HG03175 (cell line): ENCODE data around the gene WNT9B.

ENCODE experiments used
- ATAC-seq: cut with Tn5 transposase; IDR thresholded peaks from one replicate; pipeline ENCODE4 v1.9.1; 2021; ENCODE audit warnings: mild to moderate bottlenecking, moderate library complexity; ENCODE audit not compliant: unreplicated experiment

The WNT9B gene

DNA sequence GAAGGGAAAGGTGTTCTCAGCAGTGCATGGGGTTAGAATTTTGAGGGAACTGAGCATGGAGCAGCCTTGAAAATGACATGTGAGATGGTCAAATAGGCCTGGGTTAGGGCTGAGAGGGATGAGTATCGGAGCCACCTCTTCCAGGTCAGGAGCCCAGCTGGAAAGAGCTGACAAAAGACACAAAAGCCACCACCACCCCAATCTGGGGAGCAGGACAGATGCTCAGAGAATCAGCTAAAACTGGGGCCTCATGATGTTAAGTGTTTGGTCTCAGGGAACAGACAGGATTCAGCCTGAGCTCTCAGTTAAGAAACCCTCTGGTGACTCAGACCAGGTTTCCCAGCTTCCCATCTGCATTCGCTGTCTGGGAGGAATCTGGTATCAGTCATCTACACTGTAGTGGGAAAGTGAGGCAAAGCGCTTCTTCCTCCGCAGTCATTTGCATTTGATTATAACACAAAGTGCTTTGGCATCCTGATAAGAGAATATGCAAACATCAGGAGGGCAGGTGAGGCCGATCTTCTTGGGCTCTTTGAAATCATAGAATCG lies 2.6 kb downstream of the WNT9B start:
- ATAC-seq = no peak

DNA sequence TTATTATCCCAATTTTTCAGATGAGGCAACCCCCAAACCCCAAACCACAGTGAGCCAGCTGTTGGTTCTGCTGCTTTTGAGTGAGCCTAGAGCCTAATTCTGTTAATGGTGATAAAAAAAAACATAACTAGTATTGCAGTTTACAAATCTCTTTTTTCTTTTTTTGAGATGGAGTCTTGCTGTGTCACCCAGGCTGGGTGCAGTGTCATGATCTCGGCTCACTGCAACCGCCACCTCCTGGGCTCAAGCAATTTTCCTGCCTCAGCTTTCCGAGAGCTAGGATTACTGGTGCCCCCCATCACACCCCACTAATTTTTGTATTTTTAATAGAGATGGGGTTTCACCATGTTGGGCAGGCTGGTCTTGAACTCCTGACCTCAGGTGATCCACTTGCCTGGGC lies 3.1 kb downstream of the WNT9B start:
- no peak for ATAC-seq

DNA sequence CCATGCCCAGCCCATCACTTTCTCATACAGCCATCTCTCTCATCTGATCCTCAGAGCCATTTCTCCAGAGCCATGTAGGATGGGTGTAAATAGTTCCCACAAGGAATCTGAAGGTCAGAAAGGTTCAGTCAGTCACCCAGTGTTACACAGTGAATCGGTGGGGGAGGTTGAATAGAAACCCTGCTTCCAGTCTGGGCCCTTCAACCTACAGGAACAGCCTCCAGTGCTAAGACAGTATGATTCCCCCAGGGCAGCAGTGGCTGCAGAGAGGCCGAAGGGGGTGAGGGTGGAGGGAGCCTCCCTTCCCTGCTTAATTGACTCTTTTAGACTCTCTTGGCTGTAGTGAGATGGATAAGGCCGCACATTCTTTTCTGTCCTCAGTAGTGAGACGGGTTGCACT lies 3.6 kb downstream of the WNT9B start:
- no peak for ATAC-seq

DNA sequence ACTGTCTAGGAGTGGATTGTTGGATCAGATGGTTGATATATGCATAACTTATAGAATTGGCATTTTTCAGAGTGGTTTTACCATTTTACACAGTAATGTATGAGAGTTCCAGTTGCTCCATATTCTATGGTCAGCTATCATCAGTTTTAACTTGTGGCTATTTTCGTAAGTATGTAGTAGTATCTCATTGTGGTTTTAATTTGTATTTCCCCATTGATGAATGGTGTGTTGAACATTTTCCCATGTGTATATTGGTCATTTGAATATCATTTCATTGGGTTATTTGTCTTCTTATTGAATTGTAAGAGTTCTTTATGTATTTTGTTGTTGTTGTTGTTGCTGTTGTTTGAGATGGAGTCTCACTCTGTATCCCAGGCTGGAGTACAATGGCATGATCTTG lies 6.2 kb downstream of the WNT9B start:
- no peak for ATAC-seq

DNA sequence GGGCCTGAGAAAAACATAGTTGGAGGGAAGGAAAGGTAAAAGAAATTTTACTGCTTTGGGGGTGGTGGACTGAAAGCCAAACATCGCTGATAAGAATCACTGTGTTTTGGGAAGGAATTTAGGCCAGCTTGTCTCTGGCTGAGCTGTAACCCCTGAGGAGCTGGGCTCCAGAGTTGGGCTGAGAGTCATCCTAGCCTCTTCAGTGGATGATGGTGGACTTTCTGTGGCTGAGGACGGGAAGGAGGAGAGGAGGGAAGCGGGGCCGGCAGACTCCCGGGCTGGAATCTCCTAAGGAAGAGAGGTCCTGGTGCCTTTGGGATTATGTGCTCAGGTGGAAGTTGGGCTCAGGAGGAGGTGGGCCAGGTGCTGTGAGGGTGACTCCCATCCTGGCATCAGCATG lies 8.6 kb downstream of the WNT9B start:
- ATAC-seq = no peak

DNA sequence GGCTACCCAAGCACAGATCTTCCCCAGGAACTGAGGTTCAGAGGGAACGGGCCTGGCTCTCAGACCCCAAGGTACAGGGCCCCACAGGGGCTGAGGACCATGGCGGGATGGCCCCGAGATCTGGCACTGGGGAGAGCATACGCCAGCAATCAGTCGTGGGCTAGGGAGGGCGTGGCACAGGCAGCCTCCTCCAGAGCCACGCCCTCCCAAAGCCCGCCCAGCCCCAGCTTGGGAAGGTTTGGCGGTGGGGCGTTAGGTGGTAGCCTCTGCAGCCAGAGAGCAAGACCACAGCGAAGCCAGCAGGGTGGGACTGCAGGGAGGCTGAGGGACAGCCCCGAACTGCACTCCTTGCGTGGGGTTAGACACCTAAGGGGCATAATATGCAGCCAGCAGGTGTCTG lies 11.6 kb downstream of the WNT9B start:
- no peak for ATAC-seq

DNA sequence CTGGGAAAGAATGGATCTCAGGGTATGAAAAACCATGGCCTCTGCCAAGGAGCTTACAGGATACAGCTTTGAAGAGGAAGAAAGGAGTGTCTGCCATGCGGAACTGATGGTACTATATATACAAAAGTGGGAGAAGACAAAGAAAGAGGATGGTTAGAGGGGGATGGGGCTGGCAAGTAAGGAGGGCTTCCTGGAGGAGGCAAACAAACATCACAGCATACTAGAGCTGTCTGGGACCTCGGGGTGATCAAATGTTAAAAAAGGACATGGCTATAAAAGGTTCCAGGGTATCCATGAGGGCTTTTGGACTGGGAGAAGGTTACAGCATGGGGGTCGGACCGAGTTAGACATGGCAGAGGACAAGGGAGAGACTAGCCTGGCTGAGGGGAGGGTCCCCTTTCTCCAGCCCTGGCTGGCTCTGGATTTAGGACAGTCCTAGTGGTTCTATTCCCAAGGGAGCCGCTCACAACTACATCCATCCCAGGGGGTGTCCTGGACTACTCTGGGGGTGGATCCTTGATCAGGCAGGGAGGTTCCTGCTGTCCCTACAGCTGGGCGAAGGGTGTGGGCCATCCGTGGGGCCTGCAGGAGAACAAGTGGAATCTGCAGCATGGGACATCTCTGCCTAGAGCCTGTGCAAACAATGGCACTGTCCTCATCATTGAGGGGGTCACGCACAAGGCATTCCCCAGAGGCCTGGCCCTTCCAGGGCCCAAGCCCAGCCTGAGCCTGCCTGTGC lies 12.2 kb downstream of the WNT9B start:
- ATAC-seq = no peak

DNA sequence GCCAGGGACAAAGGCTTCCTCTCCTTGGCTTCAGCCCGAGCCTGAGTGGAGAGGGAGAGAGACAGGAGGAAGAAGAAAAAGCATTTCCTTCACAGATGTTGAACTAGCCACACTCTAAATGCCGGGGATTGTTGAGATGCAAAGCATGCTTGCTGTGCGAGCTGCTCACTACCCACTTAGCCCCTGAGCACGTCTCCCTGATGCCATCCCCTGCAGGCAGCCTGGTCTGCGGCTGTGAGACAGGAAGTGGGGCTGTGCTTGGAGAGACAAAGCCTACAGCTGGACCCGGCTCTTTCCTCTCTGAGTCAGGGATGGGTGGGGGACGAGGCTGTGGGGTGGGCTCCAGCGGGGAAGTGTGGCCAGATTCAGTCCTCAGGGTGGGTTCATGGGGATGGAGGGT lies 13.7 kb downstream of the WNT9B start:
- ATAC-seq = no peak

DNA sequence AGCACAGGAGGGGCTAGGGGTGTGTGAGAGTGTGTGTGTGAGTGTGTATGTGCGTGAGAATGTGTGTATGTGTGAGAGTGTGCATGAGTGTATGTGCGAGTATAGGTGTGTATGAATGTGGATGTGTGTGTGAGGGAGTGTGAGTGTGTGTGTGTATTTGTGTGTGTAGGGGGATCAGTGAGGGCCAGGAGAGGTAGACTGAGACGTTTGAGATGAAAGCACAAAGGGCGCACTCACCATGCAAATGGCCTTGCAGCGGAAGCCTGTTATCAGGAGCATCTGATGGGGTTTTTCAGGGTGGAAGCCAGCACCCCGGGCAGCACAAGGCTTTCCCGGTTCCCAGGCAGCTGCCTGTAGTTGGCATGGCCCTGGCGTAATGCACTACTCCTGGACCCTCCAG lies 14.9 kb downstream of the WNT9B start:
- ATAC-seq = no peak

DNA sequence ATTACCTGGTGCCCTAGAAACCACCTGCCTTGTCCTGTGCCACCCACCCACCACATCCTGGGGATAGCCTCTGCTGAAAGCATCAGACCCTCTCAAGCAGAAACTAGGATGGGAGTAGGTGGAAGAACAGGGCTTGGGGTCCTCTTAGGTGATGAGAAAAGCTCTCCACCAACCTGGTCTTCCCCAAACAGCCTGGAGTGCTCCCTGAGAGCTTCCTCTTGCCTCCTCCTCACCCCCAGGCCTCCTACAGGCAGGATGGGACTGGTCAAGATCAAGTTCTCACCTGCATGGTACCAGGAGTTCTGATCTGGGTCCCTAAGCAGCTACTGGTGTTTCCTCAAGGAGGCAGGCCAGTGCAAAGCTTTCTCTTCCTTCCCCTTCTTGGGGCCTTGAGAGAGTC lies 15.4 kb downstream of the WNT9B start:
- ATAC-seq = no peak

DNA sequence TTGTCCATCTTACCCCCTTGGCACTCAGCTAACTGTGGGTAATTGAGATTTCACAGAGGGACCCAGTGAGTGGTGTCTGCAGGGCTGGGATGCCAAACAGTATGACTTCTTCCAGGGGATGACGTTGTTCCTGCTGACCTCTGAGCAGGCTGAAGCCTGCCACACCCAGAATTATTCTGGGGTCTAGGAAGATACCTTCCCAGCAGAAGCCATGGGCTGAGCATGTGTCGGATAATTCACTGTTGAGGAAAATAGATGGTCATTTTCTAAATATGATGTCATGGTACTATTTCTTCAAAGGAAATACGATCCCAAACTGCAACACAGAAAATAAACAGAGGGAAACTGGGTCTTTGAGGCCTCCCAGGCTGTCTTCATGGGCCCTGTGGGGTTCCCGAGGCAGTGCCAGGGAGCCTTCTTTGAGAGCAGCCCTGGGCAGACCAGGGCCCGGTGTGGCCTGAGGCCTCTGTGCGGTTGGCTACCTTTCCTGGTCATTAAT lies 17.4 kb downstream of the WNT9B start:
- no peak for ATAC-seq

DNA sequence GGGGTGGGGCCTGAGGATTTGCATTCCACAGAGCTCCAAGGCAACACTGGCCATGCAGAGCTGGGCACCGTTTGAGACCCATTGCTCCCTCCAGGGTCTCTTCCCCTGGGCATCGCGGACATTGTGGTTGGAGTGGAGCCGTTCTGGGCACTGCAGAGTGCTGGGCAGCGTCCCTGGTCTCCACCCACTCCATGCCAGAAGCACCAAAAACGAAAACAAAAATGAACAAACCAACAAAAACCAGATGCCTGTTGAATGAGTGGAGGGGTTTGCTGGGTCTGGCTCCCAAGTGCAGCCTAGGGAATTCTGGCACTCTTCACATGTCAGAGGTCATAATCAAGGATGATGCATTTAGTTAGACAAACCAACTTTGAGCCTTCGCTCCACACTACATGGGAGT lies 17.9 kb downstream of the WNT9B start:
- no peak for ATAC-seq

DNA sequence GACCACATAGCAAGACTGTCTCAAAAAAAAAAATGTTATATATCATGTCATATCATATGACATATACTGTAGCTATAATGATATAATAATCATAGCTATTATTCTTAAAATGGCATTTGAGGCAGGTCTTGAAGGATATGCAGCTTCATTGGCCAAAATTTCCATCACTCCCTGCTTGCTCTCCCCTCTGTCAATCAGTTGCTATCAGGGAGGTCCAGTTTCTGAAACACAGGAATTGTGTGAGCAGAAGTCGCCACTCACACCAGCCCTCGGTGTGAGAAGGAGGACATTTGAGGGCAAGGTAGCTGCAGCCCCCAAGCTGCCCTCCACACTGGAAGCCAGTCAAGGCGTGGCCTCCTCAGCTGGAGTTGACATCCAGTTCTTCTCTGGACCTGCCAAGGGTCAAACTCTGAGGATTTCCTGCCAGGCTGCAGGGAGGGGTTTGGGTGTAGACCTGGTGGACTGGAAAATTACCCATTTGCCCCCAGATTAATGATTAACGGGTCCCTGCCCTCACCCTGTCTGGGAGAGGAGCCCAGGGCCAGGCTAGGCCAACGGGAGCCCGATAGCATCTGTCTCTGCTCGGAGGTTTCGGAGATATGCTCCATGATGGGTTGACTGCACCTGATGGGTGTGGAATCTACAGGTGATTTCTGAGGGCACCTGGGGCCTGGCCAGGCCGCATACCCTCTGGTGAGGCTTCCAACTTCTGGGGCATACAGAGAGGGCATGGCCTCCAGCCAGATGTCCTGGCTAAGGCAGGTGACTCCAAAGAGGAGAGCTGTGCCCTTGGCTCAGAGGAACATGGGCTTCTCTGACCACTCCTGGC lies 18.8 kb downstream of the WNT9B start:
- no peak for ATAC-seq

DNA sequence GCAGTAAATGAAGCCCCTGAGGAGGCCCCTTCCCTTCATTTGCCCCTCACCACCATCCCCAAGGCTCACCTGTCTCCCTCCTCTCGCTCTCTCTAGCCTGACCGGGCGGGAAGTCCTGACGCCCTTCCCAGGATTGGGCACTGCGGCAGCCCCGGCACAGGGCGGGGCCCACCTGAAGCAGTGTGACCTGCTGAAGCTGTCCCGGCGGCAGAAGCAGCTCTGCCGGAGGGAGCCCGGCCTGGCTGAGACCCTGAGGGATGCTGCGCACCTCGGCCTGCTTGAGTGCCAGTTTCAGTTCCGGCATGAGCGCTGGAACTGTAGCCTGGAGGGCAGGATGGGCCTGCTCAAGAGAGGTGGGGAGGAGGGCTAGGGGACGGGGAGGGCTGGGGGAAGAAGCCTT lies 21.0 kb downstream of the WNT9B start:
- ATAC-seq = no peak

DNA sequence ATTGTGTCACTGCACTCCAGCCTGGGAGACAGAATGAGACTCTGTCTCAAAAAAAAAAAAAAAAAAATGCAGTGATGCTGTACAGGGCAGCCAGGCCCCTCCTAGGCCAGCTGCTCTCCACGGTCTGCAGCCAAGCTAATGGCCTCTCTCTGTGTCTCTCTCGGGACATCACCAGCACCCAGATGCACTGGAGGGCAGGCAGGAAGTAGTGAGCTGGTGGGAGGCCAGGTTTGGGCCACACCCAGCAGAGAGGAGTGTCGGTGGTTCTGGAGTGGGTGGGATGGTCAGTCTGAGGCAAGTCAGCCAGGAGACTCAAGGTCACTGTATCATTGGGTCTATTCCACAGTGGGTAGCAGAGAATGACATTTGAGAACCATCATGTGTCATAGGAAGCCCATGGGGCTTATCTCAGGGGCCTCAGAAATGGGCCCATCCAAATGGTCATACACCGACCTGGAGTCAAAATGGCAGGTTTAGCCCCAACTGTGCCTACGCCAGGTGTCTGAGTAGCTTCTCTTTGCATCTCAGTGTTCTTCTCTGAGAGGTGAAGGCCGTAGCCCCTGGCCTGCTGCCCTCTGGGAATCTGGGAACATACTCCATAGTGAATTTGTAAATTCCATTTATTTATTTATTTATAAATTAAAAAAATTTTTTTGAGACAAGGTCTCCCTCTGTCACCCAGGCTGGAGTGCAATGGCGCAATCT lies 22.7 kb downstream of the WNT9B start:
- ATAC-seq = no peak

DNA sequence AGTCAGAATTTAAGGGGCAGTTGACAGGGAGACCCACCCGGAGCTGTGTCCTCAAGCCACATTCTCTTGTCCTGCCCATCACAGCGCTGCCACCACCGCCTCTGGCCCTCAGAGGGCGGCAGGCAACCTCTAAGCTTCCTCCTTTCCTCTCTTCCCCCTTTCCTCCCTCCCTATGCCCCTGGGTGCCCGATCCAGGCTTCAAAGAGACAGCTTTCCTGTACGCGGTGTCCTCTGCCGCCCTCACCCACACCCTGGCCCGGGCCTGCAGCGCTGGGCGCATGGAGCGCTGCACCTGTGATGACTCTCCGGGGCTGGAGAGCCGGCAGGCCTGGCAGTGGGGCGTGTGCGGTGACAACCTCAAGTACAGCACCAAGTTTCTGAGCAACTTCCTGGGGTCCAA lies 23.5 kb downstream of the WNT9B start:
- no peak for ATAC-seq

DNA sequence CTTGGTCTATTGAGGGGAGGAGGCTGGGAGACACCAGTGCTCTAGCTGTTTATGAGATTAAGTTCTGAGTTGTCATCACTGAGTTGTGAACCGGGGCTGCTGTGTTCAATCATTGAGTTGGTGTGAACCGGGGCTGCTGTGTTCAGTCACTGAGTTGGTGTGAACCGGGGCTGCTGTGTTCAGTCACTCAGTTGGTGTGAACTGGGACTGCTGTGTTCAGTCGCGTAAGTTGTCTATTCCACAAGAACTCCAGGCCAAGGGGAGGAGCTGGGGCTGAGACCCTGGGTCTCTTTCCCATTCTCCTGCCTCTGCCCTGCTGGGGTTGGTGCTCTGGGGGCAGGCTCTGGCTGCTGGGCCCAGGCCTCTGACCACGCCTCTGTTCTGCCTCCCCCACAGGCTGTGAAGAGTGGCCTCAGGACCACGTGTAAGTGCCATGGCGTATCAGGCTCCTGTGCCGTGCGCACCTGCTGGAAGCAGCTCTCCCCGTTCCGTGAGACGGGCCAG lies 24.5 kb downstream of the WNT9B start:
- no peak for ATAC-seq

DNA sequence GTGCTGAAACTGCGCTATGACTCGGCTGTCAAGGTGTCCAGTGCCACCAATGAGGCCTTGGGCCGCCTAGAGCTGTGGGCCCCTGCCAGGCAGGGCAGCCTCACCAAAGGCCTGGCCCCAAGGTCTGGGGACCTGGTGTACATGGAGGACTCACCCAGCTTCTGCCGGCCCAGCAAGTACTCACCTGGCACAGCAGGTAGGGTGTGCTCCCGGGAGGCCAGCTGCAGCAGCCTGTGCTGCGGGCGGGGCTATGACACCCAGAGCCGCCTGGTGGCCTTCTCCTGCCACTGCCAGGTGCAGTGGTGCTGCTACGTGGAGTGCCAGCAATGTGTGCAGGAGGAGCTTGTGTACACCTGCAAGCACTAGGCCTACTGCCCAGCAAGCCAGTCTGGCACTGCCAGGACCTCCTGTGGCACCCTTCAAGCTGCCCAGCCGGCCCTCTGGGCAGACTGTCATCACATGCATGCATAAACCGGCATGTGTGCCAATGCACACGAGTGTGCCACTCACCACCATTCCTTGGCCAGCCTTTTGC lies 25.0 kb downstream of the WNT9B start:
- ATAC-seq = no peak

DNA sequence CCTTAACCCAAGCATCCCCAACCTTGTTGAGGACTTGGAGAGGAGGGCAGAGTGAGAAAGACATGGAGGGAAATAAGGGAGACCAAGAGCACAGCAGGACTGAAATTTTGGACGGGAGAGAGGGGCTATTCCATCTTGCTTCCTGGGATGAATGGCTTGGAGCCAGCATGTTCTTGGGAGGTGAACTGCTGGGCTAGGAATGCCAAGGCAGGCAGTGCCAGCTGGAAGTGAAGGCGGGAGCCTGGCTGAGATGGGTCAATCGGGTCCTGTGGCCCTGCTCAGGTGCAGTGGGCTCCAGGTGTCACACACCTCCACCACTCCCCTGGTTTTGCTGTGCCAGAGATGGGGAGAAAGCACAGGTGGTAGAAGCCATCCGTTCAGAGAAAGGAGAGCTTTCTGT lies 25.5 kb downstream of the WNT9B start:
- ATAC-seq = no peak

DNA sequence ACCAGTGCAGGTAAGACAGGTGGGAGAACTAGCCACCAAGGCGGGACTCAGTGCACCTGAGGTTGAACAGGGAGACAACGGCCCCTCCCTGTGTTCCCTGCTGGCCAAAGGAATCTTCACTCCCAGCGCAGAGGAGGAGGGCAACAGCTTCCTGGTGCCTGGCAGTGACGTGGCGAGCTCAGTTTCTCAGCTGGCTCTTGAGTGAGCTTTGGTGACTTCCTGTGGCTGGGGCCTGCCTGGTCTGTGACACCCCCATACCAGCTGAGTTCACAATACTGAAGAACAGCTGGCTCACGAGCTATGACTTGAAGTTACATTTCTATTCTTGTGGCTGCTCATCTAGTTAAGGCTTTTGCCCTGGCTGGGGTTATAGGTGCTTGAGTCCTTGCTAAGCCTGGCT lies 26.1 kb downstream of the WNT9B start:
- no peak for ATAC-seq

DNA sequence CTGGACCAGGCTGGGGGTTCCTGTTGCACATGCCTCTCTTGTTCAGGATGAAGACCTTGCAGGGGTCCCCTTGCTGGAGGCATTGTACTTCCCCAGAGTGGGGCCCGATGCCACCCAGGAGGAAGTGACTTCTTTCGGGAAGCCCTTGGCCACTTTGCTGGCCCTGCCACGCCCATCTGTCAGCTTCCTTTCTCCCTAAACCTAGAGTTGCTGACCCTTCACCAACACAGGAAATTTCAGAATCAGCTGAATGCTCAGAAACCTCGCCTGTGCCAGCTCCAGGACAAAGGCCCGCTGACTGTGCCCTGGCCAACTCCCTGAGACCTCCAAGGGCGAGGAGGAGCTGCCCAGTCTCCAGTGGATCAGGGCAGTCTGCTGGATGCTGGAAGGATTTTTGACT lies 26.7 kb downstream of the WNT9B start:
- no peak for ATAC-seq
